Lower leg skin (tissue), 4 donors: Measurements from ENCODE around the gene CFAP97D2. TPM values are rescaled to one million over a fixed set of nuclear protein-coding genes. Genes with fewer than 3 reads are reported as not detected.

Experiments used
- DNase-seq, 2 donors: peaks; one replicate each; pipeline ENCODE4 v3.0.0-alpha.2; 2019; ENCODE audit warnings: low spot score in 2 of 2
- H3K4me3 ChIP-seq: fragments of 200-600 bp; sonication (generic); 2 replicates; pipeline ENCODE4 v1.5.1; 2017; ENCODE audit warnings: mild to moderate bottlenecking, low read depth; ENCODE audit not compliant: poor library complexity, severe bottlenecking
- POLR2A ChIP-seq, 2 donors: fragments of 450-650 bp; IDR thresholded peaks; one replicate each; pipeline ENCODE4 v1.6.1; 2016 to 2017; ENCODE audit warnings: antibody characterized with exemption in 2 of 2, mild to moderate bottlenecking in 1 of 2, moderate library complexity in 1 of 2
- WGBS, 2 donors: methylation state at CpG; one replicate each; pipeline ENCODE4 v1.1.5; 2018; 5-methylcytosine and 5-hydroxymethylcytosine counted together
- intact Hi-C: fragments of 100-400 bp; cut with DNase I; formaldehyde crosslinking; loops from one replicate; pipeline ENCODE4 v1.15.0; 2023; ENCODE audit warnings: low total_unique reads
- total RNA-seq, 4 donors: library from RNA; depleted of rRNA; stranded (reverse); fragments of >200 nt; gene quantifications; one replicate each; pipeline ENCODE4 v1.1.0, GENCODE V29; 2016
- TF ChIP-seq, protein P1 (sequence below), 3 donors: fragments of 450-650 bp; IDR thresholded peaks; one replicate each; pipeline ENCODE4 v1.5.1; 2016; ENCODE audit warnings: antibody characterized with exemption in 3 of 3, mild to moderate bottlenecking in 3 of 3, moderate library complexity in 2 of 3

CFAP97D2 gene
- total RNA-seq, 4 donors from 2014 or later = not detected

DNA sequence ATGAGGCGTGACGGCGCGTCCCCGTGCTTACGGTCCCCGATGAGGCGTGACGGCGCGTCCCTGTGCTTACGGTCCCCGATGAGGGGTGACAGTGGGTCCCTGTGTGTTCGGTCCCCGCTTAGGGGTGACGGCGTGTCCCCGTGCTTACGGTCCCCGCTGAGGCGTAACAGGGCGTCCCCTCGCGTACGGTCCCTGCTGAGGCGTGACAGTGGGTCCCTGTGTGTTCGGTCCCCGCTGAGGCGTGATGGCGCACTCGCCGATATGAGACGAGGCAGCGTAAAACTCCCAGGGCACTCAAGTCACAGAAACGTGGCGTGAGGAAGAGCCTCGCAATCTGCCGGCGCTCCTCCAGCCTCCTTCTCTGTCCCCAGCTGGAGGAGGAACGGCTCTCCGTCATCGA is 20.9 kb downstream of the CFAP97D2 start:
- H3K4me3 ChIP-seq = no peak overlapping the region
- TF ChIP-seq, protein P1, sequence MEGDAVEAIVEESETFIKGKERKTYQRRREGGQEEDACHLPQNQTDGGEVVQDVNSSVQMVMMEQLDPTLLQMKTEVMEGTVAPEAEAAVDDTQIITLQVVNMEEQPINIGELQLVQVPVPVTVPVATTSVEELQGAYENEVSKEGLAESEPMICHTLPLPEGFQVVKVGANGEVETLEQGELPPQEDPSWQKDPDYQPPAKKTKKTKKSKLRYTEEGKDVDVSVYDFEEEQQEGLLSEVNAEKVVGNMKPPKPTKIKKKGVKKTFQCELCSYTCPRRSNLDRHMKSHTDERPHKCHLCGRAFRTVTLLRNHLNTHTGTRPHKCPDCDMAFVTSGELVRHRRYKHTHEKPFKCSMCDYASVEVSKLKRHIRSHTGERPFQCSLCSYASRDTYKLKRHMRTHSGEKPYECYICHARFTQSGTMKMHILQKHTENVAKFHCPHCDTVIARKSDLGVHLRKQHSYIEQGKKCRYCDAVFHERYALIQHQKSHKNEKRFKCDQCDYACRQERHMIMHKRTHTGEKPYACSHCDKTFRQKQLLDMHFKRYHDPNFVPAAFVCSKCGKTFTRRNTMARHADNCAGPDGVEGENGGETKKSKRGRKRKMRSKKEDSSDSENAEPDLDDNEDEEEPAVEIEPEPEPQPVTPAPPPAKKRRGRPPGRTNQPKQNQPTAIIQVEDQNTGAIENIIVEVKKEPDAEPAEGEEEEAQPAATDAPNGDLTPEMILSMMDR (IDR thresholded peaks at IDR 0.05) = no peak
- TF ChIP-seq POLR2A (IDR thresholded peaks at IDR 0.05) = no peak
- whole genome bisulfite sequencing, 2 donors = 62 to 83% methylated on average over 29 to 36 of the region's 42 CpGs
- intact Hi-C loops = no loop called here
- no peak for DNase-seq

DNA sequence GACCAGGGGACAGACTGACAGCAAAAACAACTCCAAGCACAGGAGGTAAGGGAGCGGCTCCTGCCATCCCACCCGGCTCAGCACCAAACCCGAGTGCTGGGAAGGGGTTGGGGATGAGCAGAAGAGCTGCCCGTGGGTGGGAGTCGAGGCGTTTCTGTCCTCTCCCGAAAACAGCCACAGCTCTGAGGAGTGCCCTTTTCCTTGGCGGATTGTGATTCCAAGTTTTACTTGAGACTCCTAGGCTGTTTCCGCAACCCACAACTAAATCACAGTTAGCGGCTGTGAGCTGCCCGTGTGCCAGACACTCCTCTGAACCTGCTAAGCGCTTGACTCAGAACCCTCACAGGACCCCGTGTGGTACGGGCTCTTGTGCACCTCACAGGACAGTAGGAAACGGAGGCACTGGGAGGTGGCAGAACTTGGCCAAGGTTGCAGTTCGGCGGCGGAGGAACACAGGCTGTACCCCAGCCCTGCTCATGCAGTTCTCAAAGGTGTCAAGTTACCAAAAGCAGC is 21.4 kb downstream of the CFAP97D2 start:
- no peak for TF ChIP-seq POLR2A (IDR thresholded peaks at IDR 0.05)
- TF ChIP-seq, protein P1 (IDR thresholded peaks at IDR 0.05) = no peak
- no peak for DNase-seq
- intact Hi-C loops = no loop called here
- 56 to 86% methylated on average over 14 to 18 of the region's 18 CpGs for WGBS, 2 donors
- no peak overlapping the region for H3K4me3 ChIP-seq

DNA sequence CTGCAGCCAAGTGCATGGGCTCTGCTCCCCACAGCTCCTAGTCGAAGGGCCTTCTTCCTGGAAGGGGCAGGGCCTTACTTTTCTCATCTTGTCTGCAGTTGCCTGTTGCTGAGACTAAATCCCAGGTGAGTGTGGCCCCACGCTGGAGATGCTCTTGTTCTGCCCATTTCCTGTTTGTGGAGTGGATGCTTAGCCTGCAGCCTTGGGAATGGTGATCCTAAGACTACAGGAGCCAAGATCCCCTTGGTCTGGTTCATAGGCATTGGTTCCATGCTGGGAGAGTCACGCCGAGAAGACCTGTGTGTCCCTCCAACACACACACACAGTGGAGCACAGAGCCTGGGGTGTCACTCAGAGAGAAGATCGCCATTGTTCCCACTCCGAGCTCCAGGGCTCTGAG is 23.5 kb downstream of the CFAP97D2 start:
- DNase-seq = no peak
- H3K4me3 ChIP-seq = no peak overlapping the region
- WGBS, 2 donors = 91 to 93% methylated on average over 6 of the region's 6 CpGs
- no peak for TF ChIP-seq POLR2A (IDR thresholded peaks at IDR 0.05)
- TF ChIP-seq, protein P1 (IDR thresholded peaks at IDR 0.05) = no peak
- intact Hi-C loops = no loop called here

GRCh38 chr13:114203536-114203935 is 24.5 kb downstream of the CFAP97D2 start:
- H3K4me3 ChIP-seq = no peak overlapping the region
- TF ChIP-seq, protein P1 (IDR thresholded peaks at IDR 0.05) = no peak
- TF ChIP-seq POLR2A (IDR thresholded peaks at IDR 0.05) = no peak
- intact Hi-C loops = no loop called here
- 37 to 42% methylated on average over 4 of the region's 4 CpGs for WGBS, 2 donors
- no peak for DNase-seq

DNA sequence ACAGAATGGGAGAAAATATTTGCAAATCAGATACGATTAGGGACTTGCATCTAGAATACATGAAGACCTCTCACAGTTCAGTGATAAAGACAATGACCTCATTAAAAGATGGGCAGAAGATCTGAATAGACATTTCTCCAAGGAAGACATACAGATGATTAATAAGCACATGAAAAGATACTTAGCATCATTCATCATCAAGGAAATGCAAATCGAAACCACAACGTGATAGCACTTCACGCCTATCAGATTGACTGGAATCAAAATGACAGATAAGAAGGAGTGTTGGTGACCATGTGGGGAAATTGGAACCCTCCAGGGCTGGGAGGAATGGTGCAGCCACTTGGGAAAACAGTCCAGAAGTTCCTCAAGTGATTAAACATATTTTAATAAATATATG is 25.8 kb downstream of the CFAP97D2 start:
- intact Hi-C loops = no loop called here
- TF ChIP-seq, protein P1 (IDR thresholded peaks at IDR 0.05) = no peak
- TF ChIP-seq POLR2A (IDR thresholded peaks at IDR 0.05) = no peak
- no peak overlapping the region for H3K4me3 ChIP-seq
- WGBS, 2 donors = 72 to 78% methylated on average over 4 of the region's 4 CpGs
- DNase-seq = no peak

DNA sequence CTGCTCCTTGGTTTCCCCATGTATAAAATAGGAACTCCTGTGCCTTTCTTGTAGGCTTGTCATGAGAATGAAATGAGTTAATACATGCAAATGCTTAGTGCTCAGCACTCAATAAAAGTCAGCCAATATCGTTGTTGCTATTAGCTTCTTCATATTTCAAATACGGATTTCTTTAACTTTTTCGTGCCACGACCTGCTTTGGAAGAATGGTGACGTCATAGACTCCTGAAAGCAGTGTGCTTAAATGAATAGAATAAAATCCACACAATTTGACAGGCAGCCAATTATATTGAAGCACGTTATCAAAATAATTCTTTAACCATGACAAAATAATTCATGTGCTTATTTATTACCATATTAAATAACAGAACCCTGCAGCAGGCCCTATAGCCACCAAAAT is 29.1 kb downstream of the CFAP97D2 start:
- intact Hi-C loops = no loop called here
- WGBS, 2 donors = 41 to 53% methylated on average over 6 of the region's 6 CpGs
- TF ChIP-seq, protein P1 (IDR thresholded peaks at IDR 0.05) = no peak
- TF ChIP-seq POLR2A (IDR thresholded peaks at IDR 0.05) = no peak
- DNase-seq = no peak
- H3K4me3 ChIP-seq = no peak overlapping the region
